KMS-11 (cell line): Measurements from ENCODE around the gene RAB7B.

Experiments
- H2AFZ ChIP-seq: fragments of 200-600 bp; sonication (generic); 2 replicates; pipeline ENCODE4 v1.6.1; 2016; ENCODE audit warnings: antibody characterized with exemption, mixed run types, low read depth
- H3K27ac ChIP-seq: fragments of 200-600 bp; sonication (generic); 2 replicates; pipeline ENCODE4 v1.6.1; 2016; ENCODE audit warnings: mild to moderate bottlenecking, mixed run types
- H3K27me3 ChIP-seq: fragments of 200-600 bp; sonication (generic); 2 replicates; pipeline ENCODE4 v1.6.1; 2017; ENCODE audit warnings: mild to moderate bottlenecking, low read depth, mixed run types, moderate library complexity; ENCODE audit not compliant: insufficient read depth
- H3K36me3 ChIP-seq: fragments of 200-600 bp; sonication (generic); 2 replicates; pipeline ENCODE4 v1.6.1; 2017; ENCODE audit warnings: mild to moderate bottlenecking, mixed run types; ENCODE audit not compliant: insufficient read depth
- H3K4me1 ChIP-seq: fragments of 200-600 bp; sonication (generic); 2 replicates; pipeline ENCODE4 v1.6.1; 2016; ENCODE audit warnings: mild to moderate bottlenecking, low read depth, mixed run types; ENCODE audit not compliant: poor library complexity, severe bottlenecking
- H3K4me2 ChIP-seq: fragments of 200-600 bp; sonication (generic); 2 replicates; pipeline ENCODE4 v1.7.0; 2016; ENCODE audit warnings: mild to moderate bottlenecking, mixed run types
- H3K4me3 ChIP-seq: fragments of 200-600 bp; sonication (generic); IDR thresholded peaks from 2 replicates; pipeline ENCODE4 v1.6.1; 2017; ENCODE audit warnings: low read depth, low read length, mixed read lengths; ENCODE audit not compliant: insufficient read depth
- H3K79me2 ChIP-seq: fragments of 200-600 bp; sonication (generic); 2 replicates; pipeline ENCODE4 v1.6.1; 2016; ENCODE audit warnings: low read depth, mixed run types; ENCODE audit not compliant: insufficient read depth
- H3K9ac ChIP-seq: fragments of 200-600 bp; sonication (generic); 2 replicates; pipeline ENCODE4 v1.6.1; 2016; ENCODE audit warnings: mild to moderate bottlenecking, mixed run types
- H4K20me1 ChIP-seq: fragments of 200-600 bp; sonication (generic); 2 replicates; pipeline ENCODE4 v1.6.1; 2016; ENCODE audit warnings: mild to moderate bottlenecking, mixed run types; ENCODE audit not compliant: insufficient read depth
- TF ChIP-seq, protein P1 (sequence below): fragments of 200-600 bp; sonication (generic); conservative IDR thresholded peaks from 2 replicates; pipeline ENCODE4 v1.6.1; 2017; ENCODE audit warnings: low read depth, mild to moderate bottlenecking, antibody characterized with exemption, low read length, moderate library complexity, mixed read lengths

RAB7B gene

DNA sequence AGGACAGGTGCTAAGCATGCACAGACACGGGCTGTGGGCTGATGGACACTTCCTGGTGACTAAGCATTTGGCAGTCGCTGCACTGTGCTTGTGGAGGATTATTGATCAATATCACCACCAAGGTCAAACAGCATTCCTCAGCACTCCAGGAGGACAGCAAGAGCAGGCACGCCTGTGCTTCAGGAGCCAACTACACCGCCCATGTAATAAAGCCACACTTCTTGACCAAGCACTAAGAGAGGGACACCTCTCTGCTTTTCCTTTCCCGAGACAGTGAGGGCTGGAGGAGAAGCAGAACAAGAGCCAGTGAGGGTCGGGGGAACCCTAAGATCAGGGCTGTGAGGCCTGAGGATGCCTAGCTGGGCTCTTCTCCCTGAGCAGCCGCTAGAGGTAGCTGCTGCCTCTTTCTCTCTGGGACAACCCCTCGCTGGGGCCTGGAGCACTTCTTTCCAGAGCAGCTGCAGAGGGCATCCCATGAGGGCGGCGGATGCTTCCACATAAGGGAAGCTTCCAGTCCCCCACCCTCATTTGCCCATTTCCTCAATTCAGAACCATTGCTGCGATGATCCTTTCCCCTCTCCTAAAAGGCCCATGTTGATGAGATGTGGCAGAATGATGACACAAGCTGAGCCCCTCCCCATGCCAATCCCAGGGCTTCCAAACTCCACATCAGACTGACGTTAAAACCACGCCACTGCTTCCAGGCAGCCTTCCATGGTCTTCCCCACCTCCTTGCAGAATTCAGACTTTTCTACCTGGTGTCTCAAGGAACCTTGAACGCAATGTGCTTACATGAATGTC is 19.1 kb downstream of the RAB7B start:
- Histone ChIP-seq H3K79me2 (no peaks in the 10 kb centered on the region), H3K4me2 (no peak overlapping the region), H3K9ac (no peak overlapping the region), H4K20me1 (no peaks in the 10 kb centered on the region), H3K4me3 (no peak overlapping the region), H3K36me3 (no peaks in the 10 kb centered on the region), H2AFZ (peak overlapping the region; percentile 2; the same call in 1 of the 2 replicates), H3K27ac (no peak overlapping the region), H3K27me3 (no peaks in the 10 kb centered on the region), H3K4me1 (no peaks in the 10 kb centered on the region)
- TF ChIP-seq, protein P1, sequence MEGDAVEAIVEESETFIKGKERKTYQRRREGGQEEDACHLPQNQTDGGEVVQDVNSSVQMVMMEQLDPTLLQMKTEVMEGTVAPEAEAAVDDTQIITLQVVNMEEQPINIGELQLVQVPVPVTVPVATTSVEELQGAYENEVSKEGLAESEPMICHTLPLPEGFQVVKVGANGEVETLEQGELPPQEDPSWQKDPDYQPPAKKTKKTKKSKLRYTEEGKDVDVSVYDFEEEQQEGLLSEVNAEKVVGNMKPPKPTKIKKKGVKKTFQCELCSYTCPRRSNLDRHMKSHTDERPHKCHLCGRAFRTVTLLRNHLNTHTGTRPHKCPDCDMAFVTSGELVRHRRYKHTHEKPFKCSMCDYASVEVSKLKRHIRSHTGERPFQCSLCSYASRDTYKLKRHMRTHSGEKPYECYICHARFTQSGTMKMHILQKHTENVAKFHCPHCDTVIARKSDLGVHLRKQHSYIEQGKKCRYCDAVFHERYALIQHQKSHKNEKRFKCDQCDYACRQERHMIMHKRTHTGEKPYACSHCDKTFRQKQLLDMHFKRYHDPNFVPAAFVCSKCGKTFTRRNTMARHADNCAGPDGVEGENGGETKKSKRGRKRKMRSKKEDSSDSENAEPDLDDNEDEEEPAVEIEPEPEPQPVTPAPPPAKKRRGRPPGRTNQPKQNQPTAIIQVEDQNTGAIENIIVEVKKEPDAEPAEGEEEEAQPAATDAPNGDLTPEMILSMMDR, result peak; percentile 90

DNA sequence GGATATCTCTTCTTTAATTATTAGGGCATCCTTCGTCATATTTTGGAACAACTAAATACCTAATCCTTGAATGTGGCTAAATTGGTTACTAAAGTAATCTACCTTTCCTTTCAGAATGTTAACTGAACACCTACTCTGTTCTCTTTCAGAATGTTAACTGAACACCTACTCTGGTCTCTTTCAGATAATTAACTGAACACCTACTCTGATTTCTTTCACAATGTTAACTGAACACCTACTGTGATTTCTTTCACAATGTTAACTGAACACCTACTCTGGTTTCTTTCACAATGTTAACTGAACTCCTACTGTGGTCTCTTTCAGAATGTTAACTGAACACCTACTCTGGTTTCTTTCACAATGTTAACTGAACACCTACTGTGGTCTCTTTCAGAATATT is 21.9 kb downstream of the RAB7B start:
- Histone ChIP-seq H3K4me1 (no peaks in the 10 kb centered on the region), H3K79me2 (no peaks in the 10 kb centered on the region), H2AFZ (no peak overlapping the region), H3K4me3 (no peak overlapping the region), H3K27me3 (no peaks in the 10 kb centered on the region; the same call in 1 of the 2 replicates), H3K27ac (no peak overlapping the region), H3K36me3 (no peaks in the 10 kb centered on the region), H3K4me2 (no peak overlapping the region), H4K20me1 (no peaks in the 10 kb centered on the region), H3K9ac (no peak overlapping the region)
- TF ChIP-seq, protein P1, result no peak

DNA sequence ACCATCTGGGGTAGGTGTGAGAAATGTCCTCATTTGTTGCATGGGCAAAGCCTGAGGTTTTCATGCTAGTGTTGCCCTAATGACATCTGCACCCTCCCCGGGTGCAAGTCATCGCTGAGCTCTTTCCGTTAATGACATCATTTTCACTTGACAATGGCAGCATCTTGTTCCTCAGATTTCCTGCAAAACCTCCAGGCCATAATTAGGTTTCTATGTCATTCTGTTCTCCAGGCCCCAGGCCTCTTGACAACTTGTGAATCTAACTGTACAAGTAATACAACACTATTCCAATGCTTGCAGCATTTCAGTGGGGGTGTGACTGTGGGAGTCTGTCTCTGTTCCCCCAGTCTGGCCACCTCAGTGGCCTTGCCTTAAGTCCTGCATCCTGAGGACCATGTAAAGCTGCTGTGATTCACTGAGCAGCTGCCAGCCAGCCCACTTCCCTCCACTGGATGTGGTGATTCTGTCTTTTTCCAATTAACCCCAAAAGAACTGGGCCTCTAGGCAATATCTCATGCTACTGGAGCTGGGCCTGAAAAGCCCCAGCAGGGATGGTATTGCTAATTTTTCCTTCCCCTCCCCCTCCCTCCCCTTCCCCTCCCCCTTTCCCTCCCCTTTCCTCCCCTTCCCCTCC is 22.8 kb downstream of the RAB7B start:
- H4K20me1 ChIP-seq, result no peaks in the 10 kb centered on the region
- H3K4me3 ChIP-seq, result no peak overlapping the region
- no peak overlapping the region for H3K9ac ChIP-seq
- no peaks in the 10 kb centered on the region for H3K36me3 ChIP-seq
- no peaks in the 10 kb centered on the region for H3K4me1 ChIP-seq
- H2AFZ ChIP-seq, result no peak overlapping the region
- no peak overlapping the region for H3K4me2 ChIP-seq
- H3K79me2 ChIP-seq, result no peaks in the 10 kb centered on the region
- H3K27me3 ChIP-seq, result no peaks in the 10 kb centered on the region; the same call in 1 of the 2 replicates
- TF ChIP-seq, protein P1, result no peak
- no peak overlapping the region for H3K27ac ChIP-seq

DNA sequence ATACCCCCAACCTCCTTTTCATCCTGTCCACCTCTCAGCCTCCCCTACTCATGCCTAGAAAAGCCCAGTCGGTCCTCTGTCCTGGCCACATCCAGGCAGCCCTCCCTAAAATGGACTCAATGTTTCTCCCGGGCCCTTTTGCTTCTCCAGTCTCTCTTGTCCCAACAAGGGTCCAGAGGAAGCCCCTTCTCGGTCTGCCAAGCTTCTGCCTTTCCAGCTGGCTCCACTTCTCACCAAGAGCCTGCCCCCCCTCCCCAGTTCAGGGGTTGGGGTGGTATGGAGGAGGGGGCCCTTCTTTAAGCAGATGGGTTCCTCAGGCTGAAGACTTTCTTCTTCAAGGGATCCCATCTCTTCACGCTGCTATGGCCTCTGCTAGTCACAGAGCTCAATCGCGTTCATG is 23.9 kb downstream of the RAB7B start:
- no peaks in the 10 kb centered on the region; the same call in 1 of the 2 replicates for H3K27me3 ChIP-seq
- H3K27ac ChIP-seq, result no peak overlapping the region
- no peaks in the 10 kb centered on the region for H4K20me1 ChIP-seq
- no peaks in the 10 kb centered on the region for H3K4me1 ChIP-seq
- H3K36me3 ChIP-seq, result no peaks in the 10 kb centered on the region
- H3K4me3 ChIP-seq, result no peak overlapping the region
- TF ChIP-seq, protein P1, result no peak
- H2AFZ ChIP-seq, result no peak overlapping the region
- H3K79me2 ChIP-seq, result no peaks in the 10 kb centered on the region
- H3K4me2 ChIP-seq, result no peak overlapping the region
- H3K9ac ChIP-seq, result no peak overlapping the region
